ENCODE measurements around the gene ZSWIM4. TPM values are rescaled to one million over a fixed set of nuclear protein-coding genes. Genes with fewer than 3 reads are reported as not detected.

ZSWIM4 gene
- polyA plus RNA-seq, 1 of the 3 experiments (the other 2 are of a cell fraction): 4.7 TPM

DNA sequence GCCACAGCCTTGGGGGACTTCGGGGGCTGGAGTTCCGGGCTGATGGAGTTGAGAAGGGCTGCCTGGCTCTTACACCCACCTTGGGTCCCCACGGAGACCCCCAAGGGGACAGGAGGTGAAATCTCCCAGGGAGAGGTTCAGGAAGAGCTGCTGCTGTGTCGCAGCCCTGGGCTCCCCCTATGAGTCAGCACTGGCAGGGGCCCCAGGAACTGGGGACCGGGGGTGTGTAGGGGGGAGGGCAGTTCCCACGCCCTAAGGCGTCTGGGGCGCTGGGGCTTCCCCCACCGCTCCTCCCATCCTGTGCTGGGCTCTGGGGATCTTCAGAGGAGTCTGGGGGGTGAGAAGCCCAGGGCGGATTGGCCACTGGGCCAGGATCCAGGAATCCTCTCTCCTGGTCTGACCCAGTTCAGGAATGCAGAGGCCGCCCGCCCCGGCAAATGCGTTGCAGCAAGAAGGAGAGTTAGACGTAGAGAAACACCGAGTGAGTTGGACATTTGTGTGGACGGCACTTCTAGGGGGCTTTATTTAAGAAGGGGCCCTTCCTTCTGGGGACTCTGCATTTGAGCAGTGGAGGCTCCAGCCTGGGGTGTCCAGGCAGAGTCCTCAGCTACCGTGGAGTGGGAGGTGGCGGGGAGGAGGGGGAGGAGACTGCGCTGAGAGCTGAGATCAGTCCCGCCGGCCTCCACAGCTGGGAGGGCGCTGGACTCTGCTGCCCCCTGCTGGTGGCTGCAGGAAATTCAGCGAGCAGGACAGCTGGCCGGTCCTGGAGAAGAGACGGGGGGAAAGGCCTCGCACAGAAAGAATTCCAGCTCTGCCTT, 66.7 kb downstream of the ZSWIM4 start (continued):
- TF ChIP-seq FOSL2 (IDR thresholded peaks at IDR 0.05; ENCODE audit: borderline replicate concordance, low read depth) (peak; percentile 69; the same call in 1 of the 2 replicates), GABPA (IDR thresholded peaks at IDR 0.05; ENCODE audit: low read depth) (no peak), MXI1 (IDR thresholded peaks at IDR 0.05; ENCODE audit: low read depth, low read length) (no peak; the same call in 1 of the 2 replicates), TEAD4 (IDR thresholded peaks at IDR 0.05; ENCODE audit: borderline replicate concordance, insufficient read depth) (peak; percentile 68; the same call in 1 of the 2 replicates), POLR2AphosphoS5 (IDR thresholded peaks at IDR 0.05; ENCODE audit: low read depth, low read length) (peak; percentile 58), FOXM1 (IDR thresholded peaks at IDR 0.05; ENCODE audit: low read depth) (peak; percentile 30; the same call in 1 of the 2 replicates), CHD2 (IDR thresholded peaks at IDR 0.05; ENCODE audit: low read length, partially characterized antibody) (no peak), NFIC (IDR thresholded peaks at IDR 0.05; ENCODE audit: borderline replicate concordance) (peak; percentile 68), RAD21 (IDR thresholded peaks at IDR 0.05; ENCODE audit: low read length) (peak; percentile 95), RCOR1 (IDR thresholded peaks at IDR 0.05; ENCODE audit: low read length) (0 out of 2 replicates have a peak, but pooled peaks have one; percentile 44), TCF12 (IDR thresholded peaks at IDR 0.05) (peak; percentile 71), TAF1 (IDR thresholded peaks at IDR 0.05; ENCODE audit: borderline replicate concordance, low read depth, low read length) (peak; percentile 31; the same call in 1 of the 2 replicates)
- TF ChIP-seq, protein P1, sequence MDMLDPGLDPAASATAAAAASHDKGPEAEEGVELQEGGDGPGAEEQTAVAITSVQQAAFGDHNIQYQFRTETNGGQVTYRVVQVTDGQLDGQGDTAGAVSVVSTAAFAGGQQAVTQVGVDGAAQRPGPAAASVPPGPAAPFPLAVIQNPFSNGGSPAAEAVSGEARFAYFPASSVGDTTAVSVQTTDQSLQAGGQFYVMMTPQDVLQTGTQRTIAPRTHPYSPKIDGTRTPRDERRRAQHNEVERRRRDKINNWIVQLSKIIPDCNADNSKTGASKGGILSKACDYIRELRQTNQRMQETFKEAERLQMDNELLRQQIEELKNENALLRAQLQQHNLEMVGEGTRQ (IDR thresholded peaks at IDR 0.05; ENCODE audit: borderline replicate concordance, low read depth, low read length): no peak
- TF ChIP-seq, protein P2, sequence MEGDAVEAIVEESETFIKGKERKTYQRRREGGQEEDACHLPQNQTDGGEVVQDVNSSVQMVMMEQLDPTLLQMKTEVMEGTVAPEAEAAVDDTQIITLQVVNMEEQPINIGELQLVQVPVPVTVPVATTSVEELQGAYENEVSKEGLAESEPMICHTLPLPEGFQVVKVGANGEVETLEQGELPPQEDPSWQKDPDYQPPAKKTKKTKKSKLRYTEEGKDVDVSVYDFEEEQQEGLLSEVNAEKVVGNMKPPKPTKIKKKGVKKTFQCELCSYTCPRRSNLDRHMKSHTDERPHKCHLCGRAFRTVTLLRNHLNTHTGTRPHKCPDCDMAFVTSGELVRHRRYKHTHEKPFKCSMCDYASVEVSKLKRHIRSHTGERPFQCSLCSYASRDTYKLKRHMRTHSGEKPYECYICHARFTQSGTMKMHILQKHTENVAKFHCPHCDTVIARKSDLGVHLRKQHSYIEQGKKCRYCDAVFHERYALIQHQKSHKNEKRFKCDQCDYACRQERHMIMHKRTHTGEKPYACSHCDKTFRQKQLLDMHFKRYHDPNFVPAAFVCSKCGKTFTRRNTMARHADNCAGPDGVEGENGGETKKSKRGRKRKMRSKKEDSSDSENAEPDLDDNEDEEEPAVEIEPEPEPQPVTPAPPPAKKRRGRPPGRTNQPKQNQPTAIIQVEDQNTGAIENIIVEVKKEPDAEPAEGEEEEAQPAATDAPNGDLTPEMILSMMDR (IDR thresholded peaks at IDR 0.05): peak; percentile 91
- TF ChIP-seq, protein P3, sequence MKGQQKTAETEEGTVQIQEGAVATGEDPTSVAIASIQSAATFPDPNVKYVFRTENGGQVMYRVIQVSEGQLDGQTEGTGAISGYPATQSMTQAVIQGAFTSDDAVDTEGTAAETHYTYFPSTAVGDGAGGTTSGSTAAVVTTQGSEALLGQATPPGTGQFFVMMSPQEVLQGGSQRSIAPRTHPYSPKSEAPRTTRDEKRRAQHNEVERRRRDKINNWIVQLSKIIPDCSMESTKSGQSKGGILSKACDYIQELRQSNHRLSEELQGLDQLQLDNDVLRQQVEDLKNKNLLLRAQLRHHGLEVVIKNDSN (IDR thresholded peaks at IDR 0.05; ENCODE audit: borderline replicate concordance, low read depth): no peak
- TF ChIP-seq, protein P4, sequence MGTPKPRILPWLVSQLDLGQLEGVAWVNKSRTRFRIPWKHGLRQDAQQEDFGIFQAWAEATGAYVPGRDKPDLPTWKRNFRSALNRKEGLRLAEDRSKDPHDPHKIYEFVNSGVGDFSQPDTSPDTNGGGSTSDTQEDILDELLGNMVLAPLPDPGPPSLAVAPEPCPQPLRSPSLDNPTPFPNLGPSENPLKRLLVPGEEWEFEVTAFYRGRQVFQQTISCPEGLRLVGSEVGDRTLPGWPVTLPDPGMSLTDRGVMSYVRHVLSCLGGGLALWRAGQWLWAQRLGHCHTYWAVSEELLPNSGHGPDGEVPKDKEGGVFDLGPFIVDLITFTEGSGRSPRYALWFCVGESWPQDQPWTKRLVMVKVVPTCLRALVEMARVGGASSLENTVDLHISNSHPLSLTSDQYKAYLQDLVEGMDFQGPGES (IDR thresholded peaks at IDR 0.05; ENCODE audit: low read depth, low read length): no peak
- TF ChIP-seq, protein P5, sequence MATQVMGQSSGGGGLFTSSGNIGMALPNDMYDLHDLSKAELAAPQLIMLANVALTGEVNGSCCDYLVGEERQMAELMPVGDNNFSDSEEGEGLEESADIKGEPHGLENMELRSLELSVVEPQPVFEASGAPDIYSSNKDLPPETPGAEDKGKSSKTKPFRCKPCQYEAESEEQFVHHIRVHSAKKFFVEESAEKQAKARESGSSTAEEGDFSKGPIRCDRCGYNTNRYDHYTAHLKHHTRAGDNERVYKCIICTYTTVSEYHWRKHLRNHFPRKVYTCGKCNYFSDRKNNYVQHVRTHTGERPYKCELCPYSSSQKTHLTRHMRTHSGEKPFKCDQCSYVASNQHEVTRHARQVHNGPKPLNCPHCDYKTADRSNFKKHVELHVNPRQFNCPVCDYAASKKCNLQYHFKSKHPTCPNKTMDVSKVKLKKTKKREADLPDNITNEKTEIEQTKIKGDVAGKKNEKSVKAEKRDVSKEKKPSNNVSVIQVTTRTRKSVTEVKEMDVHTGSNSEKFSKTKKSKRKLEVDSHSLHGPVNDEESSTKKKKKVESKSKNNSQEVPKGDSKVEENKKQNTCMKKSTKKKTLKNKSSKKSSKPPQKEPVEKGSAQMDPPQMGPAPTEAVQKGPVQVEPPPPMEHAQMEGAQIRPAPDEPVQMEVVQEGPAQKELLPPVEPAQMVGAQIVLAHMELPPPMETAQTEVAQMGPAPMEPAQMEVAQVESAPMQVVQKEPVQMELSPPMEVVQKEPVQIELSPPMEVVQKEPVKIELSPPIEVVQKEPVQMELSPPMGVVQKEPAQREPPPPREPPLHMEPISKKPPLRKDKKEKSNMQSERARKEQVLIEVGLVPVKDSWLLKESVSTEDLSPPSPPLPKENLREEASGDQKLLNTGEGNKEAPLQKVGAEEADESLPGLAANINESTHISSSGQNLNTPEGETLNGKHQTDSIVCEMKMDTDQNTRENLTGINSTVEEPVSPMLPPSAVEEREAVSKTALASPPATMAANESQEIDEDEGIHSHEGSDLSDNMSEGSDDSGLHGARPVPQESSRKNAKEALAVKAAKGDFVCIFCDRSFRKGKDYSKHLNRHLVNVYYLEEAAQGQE (IDR thresholded peaks at IDR 0.05; ENCODE audit: low read depth, low read length): no peak

All from SK-N-SH (cell line).